Limb (tissue), 2 donors: ENCODE results near the gene PTPRN2.

Source experiments
- DNase-seq, 2 donors: peaks; one replicate each; pipeline ENCODE4 v3.0.0-alpha.2; 2016; ENCODE audit errors: extremely low spot score in 2 of 2

Gene PTPRN2

DNA sequence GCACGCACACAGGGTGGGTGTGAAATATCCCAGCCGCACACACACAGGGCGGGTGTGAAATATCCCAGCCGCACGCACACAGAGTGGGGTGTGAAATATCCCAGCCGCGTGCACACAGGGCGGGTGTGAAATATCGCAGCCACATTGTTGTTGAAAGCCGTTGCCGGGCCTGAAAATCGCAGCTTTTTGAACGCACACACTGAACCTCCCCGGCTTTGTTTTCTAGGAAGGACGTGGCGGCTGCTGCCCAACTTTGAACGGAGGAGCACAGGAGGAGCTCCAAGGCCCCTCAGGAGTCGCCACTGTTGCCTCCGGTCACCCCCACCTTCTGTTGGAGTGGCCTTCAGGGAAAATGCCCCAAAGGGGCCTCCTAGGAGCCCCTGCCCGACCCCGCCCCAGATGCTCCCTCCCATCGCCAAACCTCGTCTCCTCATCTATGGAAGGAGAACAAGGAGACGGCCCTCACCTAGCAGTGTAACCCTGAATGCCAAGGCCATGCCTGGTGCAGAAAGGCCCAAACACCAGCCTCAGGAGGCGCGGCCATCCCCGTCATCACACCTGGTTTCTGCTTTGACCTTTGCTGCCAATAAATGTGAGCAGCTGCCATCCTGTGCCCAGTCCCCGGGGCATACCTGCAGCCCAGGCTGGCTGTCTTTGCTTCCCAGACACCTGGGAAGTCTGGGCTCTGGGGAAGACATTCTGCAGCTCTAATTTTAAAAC lies 318.6 kb downstream of the PTPRN2 start:
- no peak for DNase-seq

DNA sequence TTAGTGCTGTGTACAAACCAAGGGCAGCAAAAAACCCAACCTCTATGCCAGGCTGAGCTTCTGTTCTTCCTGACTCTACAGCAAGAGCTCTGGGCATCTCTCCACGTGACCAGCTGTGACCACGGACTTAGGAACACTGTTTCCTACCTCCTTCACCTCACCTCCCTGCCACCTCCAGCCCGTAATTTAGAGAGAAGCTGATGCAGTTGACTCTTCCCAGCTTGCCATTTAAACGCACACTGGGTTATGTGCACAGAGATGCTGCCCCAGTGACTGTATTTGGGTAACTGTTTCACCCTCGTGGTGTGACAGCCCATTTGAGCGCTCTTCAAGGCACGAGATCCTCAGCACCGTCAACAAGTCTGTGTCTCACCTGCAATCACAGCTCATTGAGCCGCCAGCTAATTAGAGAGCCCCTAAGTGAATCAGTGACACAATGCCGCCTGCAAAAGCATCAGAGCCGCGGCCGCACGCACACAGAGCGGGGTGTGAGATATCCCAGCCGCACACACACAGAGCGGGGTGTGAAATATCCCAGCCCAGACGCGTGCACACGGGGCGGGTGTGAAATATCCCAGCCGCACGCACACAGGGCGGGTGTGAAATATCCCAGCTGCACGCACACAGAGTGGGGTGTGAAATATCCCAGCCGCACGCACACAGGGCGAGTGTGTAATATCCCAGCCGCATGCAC lies 319.7 kb downstream of the PTPRN2 start:
- no peak for DNase-seq

DNA sequence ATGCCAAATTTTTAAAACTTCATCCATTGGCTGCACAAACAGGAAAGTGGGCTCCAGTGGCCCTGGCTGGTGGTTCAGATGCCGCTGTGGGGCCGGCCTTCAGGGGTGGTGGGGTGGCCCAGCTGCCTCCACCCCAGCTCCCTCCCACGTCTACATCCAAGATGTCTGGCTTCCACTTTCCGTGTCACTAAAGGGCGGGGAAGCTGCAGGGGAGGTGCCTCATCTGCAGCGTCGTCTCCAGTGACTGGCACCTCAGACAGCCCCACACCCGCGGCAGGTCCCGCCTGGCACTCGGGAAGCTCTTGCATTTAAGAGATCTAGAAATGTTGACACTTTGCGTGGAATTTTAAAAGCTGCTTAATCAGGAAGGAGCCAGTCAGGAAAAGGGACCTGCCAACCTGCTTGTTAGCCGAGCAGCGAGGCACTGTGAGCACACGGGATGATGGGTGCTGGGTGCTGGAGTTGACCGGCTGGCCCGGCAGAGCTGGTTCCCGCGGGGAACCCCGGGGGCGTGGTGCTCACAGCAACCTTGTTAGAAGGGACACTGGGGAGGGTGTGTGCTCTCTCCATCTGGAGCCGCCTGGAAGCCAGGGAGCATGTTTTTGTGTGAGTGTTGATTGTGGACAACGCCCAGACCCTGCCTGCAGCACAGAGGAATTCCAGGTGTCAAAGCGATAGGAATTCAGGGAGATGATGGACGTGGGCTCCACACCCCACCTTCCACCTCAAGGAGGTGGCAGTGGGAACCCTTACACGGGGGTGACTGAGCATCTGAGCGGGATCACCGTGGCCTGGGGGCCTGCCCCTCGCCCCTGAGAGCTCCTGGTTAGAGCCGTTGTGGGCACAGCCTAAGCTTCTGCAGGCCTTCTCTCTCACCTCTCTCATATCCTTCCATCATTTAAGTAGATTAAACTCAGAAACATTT lies 320.5 kb downstream of the PTPRN2 start:
- DNase-seq: no peak

DNA sequence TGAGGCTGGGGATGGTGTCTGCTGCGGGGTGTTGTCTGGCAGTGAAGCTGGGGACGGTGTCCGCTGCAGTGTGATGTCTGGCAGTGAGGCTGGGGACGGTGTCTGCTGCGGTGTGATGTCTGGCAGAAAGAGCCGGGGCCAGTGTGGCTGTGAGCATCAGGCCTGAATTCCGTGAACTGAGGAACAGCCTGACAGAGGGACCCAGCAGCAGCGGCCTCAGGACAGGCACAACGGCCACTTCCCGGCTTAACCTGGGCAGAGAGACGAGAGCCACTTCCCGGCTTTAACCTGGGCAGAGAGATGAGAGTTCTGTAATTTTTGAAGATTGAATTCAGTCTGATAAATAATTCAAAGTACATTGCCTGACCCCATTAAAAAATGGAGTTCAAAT lies 321.2 kb downstream of the PTPRN2 start:
- DNase-seq: no peak

DNA sequence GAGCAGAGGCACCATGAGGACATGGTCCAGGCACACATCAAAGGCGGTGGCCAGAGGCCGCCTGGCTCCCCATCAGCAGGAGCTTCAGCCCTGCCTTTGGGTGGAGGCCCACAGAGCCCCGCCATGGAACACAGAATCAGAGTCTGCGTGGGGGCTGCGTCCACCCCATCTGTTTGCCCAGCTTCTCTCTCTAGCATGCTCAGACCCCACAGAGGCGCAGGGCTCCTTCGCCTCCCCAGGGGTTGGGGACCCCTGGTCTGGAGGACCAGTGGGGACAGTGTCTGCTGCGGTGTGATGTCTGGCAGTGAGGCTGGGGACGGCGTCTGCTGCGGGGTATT lies 321.9 kb downstream of the PTPRN2 start:
- no peak for DNase-seq

DNA sequence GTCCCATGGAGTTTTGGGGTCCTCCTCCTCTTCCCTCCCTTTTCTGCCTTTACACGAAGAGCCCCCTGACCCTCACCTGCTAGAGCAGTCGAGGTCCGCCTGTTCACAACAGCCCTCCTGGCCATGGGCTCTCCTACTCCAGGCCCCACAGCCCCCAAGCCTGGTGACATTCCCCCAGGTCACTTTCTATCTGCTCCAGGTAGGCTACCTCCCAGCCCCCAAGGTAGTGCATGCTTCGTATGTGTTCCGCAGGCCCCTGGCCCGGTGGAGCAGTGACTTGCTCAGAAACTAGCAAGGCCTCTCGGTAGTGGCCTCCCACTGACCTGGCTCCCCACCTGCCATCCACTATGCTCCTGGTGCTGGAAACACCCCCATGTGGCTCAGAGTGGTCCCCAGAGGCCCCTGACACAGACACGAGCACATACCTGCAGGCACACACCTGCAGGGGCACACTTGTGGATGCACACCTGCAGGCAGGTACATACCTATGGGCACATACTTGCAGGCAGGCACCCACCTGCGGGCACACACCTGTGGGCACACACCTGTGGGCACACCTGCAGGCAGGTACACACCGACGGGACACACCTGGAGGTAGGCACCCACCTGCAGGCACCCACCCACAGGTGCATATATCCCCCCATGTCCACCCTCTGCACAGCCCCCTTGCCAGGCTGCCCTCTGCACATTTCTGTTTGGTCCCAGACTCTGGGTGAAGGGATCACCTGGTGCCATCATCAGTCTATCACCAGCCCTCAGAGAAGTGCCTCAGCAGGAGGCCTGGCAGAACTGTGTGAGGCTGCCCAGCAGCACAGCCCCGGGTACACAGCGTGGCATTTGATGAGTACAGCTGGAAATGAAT lies 322.5 kb downstream of the PTPRN2 start:
- no peak for DNase-seq

DNA sequence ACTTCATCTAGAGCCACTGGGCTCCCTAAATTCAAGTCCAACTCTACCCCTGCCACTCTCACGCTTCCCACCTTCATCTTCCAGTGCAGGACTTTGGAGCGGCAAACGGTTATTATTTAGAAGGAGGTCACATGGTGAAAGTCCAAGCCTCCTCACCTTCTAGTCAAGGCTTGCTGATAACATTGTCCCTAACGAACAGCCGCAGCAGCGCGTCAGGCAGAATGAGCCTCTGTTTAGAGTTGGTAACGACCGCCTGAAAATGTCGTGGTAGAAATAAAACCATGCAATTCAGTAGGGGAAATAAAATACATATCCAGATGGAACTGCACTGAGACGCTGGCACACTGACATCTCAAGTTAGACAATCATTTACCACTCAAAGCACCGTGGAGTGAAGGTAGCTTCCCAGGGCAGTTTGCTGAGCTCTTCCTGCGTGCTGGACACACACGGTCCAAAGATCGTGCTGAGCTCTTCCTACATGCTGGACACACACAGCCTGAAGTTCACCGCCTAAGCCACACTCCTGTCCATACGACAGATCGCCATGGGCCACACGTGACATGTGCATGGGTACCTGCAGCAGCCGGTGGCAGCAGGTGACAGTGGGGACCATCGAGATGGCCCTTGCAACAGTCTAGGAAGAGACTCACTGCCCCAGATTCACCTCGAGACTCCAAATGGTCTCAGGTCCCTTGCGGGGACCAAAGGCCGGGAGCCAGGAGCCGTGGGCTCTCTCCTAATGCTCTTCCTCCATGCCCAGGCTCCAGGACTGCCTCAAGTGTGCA lies 323.5 kb downstream of the PTPRN2 start:
- DNase-seq: no peak

DNA sequence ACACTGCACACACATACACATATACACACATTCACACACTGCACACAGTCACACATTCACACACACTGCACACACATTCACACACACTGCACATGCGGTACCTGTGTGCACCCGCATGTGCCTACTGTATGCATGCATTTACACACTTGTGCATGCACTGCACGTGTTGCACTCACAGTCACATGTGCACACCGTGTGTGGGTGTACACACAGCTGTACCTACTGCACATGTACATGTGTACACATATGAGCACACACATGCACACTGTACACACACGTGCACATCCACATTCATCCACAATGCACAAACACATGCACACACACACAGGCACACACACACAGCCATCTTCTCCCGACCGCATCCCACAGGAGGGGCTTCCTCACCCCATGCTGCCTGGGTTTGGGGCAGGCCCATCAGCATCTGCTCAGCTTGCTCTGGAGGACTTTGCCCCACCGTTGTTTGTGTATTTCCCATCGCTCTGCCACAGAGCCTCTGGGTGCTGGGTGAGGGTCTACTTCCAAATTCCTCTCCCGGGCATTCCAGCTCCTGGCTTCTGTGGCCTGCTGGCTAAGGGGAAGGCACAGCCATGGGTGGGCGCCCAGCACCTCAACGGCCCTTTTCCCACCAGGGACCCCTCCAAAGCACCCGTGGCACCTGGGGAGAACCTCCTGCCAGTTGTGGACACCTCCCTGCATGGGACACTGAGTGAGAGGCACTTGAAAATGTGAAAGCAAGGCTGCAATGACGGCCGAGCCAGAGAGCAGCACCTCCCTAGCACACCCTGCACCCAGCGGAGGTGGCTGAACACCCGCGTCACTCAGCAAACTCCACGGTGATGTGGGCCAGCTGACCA lies 324.3 kb downstream of the PTPRN2 start:
- DNase-seq: no peak

DNA sequence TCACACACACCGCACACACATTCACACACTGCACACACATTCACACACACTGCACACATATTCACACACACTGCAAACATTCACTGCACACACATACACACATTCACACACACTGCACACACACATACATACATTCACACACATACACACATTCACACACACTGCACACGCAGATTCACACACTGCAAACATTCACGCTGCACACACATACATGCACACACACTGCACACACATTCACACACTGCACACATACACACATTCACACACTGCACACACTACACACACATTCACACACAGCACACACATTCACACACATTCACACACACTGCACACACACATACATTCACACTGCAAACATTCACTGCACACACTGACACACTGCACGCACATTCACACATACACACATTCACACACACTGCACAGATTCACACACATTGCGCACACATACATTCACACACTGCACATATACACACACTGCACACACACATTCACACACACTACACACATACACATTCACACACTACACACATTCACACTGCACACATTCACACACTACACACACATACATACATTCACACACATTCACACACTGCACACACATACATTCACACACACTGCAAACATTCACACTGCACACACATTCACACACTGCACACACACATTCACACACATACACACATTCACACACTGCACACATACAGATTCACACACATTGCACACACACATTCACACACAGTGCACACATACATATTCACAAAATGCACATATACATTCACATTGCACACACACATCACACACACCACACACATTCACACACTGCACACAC lies 325.1 kb downstream of the PTPRN2 start:
- no peak for DNase-seq

DNA sequence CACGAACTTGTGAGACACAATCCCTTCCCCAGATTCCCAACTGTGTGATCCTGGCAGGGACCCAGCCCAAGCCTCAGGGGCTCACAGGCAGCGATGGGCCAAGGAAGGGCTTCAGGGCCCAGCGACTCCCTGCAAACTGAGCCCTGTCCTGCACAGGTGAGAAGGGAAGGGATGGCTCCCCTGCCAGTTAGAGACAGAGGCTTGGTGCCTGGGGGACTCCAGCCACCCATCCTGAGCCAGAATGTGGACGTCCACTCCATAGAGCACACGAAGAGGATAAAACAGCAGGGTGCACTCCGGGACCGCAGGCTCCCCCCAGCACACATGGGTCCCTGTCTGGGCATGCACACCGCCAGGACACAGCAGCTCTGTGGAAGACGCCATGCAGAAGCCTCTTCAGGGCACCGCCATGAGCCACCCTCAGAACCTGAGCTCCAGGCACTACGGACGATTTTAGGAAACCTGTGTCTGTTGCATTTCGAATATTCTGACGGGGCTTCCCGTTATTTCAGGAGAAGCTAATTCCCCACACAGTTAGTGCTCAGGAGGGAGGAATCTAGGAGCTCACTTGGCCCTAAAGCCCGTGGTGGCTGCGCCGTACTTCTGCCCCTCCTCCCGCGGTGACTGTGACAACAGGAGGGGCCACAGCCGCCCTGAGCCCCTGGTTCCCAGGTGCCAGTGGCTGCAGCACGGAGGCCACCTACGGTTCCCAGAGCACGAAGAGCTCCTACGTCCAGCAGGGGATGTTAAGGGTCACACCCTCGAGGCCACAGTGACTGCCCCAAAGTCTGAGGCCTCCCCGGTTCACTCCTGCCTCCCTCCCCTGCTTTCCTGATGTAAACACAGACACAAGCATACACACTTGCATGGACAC lies 326.0 kb downstream of the PTPRN2 start:
- DNase-seq: no peak

DNA sequence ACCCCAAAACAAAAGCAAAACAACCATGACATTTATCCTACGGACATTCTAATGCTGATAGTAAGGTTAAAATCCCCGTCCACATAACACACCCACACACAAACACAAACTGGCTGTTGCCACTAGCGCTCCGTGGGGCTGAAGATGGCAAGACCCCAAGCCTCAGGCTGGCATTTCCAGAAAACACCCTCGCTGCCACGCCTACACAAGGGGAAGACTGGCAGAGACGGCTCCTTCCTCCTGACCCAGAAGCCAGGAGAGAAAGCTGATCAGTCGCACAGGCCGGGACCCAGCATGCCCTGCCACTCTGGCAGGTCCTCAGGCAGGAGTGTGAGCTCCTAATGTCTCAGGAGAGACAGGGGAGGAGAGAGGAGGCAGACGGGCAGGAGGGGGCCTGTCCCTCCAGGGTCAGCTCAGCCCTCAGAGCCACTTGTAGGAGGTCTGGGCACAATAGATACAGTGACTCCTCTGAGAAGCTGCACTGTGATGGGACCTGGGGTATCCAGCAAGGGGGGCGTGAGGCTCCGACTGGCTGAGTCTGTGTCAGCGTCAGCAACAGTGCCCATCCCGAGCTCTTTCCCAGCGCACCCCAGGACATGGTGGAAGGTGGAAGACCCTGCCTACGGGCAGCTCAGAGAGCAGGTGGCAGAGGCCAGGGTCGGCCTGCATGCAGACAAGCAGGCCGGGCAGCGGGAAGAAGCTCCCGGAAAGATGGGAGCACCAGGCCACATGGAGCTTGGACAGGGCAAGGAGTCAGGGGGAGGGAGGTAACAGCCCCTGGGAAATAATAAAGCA lies 326.9 kb downstream of the PTPRN2 start:
- no peak for DNase-seq

DNA sequence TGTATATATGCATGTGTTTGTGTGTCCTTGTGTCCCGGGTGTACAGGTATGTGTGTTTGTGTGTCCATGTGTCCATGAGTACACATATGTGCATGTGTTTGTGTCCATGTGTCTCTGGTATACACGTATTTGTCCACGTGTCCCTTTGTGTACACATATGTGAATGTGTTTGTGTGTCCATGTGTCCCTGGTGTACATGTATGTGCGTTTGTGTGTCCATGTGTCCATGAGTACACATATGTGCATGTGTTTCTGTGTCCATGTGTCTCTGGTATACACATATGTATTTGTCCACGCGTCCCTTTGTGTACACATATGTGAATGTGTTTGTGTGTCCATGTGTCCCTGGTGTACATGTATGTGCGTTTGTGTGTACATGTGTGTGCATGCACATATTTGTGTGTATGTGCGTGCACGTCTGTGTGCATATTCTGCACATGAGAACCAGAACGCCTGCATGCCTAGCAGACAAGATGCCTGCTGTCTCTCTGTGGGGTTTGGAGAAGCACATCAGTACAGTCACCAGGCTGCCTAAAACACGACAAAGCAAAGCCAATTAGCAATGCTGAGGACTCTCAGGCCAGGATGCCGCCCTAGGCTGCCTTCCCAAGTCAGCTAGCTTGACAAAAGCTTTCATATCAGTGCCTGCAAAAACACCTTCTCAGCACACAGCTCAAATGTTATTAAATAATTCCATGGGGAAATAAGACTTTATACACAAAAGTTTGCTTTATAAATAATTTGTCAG lies 327.8 kb downstream of the PTPRN2 start:
- DNase-seq: no peak

DNA sequence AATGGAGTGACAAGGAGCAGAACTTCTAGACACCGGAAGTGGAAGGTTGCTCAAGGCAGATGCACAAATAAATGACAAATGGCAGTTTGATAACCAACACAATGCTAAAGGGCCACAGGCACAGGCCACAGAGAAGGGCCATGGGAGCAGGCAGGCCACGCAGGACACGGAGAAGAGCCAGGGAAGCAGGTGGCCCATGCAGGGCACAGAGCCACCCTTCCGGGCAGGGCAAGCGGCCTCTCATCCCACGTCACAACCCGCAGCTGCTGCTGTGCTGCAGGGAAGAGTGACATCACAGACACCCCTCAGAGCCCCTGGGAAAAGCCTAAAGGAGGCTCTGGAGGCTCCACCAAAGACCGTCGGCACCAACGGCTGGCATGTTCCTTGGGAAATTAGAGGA lies 328.5 kb downstream of the PTPRN2 start:
- DNase-seq: no peak

DNA sequence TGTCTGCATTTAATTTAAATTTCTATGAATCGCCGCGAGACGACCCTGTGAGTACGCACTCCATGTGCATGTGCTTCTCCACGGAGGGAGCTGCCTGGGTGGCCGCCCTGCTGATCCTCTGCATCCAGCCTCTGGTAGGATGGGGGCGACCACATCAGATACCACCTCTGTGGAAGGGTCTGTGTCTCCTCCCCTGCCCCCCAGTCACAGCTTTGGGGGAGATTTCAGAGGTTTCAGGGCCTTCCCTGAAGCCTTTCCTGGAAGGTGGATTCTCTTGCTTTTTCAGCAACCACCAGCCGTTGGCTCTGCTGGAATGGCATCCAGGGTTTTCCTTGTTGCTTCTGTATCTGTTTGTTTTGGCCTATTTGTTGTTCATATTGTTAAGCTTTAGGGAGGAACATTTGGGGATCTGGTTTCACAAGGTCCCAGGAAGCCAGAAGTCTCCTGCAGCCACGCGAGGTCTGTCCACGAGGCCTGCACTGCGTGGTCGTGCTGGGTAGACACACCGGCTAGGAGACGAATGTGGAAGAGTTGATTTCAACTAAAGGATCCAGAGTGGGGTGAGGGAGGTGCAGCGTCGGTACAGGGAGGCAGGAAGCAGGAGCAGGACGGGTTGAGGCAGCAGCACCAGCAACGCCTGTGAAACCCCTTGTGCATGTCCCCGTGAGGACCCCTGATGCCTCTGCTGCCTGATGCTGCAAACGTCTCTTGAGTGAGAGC lies 329.1 kb downstream of the PTPRN2 start:
- no peak for DNase-seq
